GM12878 (cell line): ENCODE measurements around the gene ZNF101. TPM values are rescaled to one million over a fixed set of nuclear protein-coding genes. Genes with fewer than 3 reads are reported as not detected.
A peak's percentile ranks its signal among the peaks of the same experiment; 100 is the strongest.

Experiments used
- ATAC-seq: fragments of 200-7000 bp; cut with Tn5 transposase; 3 replicates; pipeline ENCODE4 v1.9.1; 2020; ENCODE audit warnings: mild to moderate bottlenecking, moderate library complexity
- BruUV-seq: library from RNA; stranded (reverse); fragments of 400-500 nt; replicated peaks from 2 replicates; lab custom pipeline; 2021; lab: Mats Ljungman, UMichigan
- CTCF ChIA-PET: fragments of 300-600 bp; sonication (Branson Sonifier 250); formaldehyde crosslinking; extraction: SDS; loops from one replicate; lab custom pipeline; 2021; ENCODE audit warnings: inconsistent platforms; lab: Yijun Ruan, JAX
- POLR2A ChIA-PET: fragments of 350-600 bp; formaldehyde crosslinking; extraction: SDS; loops from one replicate; lab custom pipeline; 2021; ENCODE audit warnings: inconsistent platforms; lab: Charles Lee
- RAD21 ChIA-PET: fragments of 300-600 bp; sonication (Branson Sonifier 250); formaldehyde crosslinking; loops from one replicate; lab custom pipeline; 2023; ENCODE audit warnings: antibody characterized with exemption; ENCODE audit not compliant: unreplicated experiment; lab: Charles Lee
- SMC1A ChIA-PET: fragments of 300-600 bp; sonication (Branson Sonifier 250); formaldehyde crosslinking; loops from one replicate; lab custom pipeline; 2023; ENCODE audit not compliant: unreplicated experiment, uncharacterized antibody; lab: Charles Lee
- DNase-seq: peaks from one replicate; pipeline ENCODE4 v3.0.0-alpha.2; 2011; ENCODE audit warnings: low read depth, low spot score
- FAIRE-seq: peaks from 3 replicates; lab custom pipeline; 2011; peaks lifted over from hg19 to GRCh38; lab: Jason Lieb, UNC
- H2AFZ ChIP-seq: 2 replicates; pipeline ENCODE4 v1.6.0; 2011; ENCODE audit warnings: low read depth, low read length, control low read depth; ENCODE audit not compliant: control insufficient read depth
- H3K27ac ChIP-seq: 2 replicates; pipeline ENCODE4 v1.5.1; 2011; ENCODE audit warnings: control low read depth; ENCODE audit not compliant: control insufficient read depth, insufficient read depth
- H3K27me3 ChIP-seq, 2 experiments: replicated peaks in 1 of 2; 2 replicates each; pipeline versions ENCODE4 v1.6.0 to v1.6.1; 2011; ENCODE audit warnings: low read length in 1 of 2; ENCODE audit not compliant: control insufficient read depth in 2 of 2, insufficient read depth in 2 of 2
- H3K36me3 ChIP-seq, 2 experiments: 2 replicates each; pipeline ENCODE4 v1.5.1; 2011; ENCODE audit warnings: low read length in 1 of 2; ENCODE audit not compliant: control insufficient read depth in 2 of 2, insufficient read depth in 2 of 2
- H3K4me1 ChIP-seq: 2 replicates; pipeline ENCODE4 v1.6.1; 2011; ENCODE audit warnings: mild to moderate bottlenecking, low read length, moderate library complexity, mixed read lengths; ENCODE audit not compliant: control insufficient read depth, insufficient read depth
- H3K4me2 ChIP-seq: 2 replicates; pipeline ENCODE4 v1.6.0; 2011; ENCODE audit warnings: control low read depth; ENCODE audit not compliant: control insufficient read depth, insufficient read depth
- H3K4me3 ChIP-seq: fragments of 200-600 bp; sonication (generic); 2 replicates; pipeline ENCODE4 v1.5.1; 2016
- H3K79me2 ChIP-seq: 2 replicates; pipeline ENCODE4 v1.6.0; 2011; ENCODE audit warnings: low read length; ENCODE audit not compliant: control insufficient read depth, insufficient read depth
- H3K9ac ChIP-seq: 2 replicates; pipeline ENCODE4 v1.8.0; 2011; ENCODE audit warnings: low read length, control low read depth, mixed read lengths; ENCODE audit not compliant: control insufficient read depth, insufficient read depth
- H3K9me3 ChIP-seq: replicated peaks from 3 replicates; pipeline ENCODE4 v1.5.1; 2011; ENCODE audit warnings: mild to moderate bottlenecking, low read length; ENCODE audit not compliant: control insufficient read depth, insufficient read depth
- H4K20me1 ChIP-seq: 2 replicates; pipeline ENCODE4 v1.6.0; 2011; ENCODE audit not compliant: control insufficient read depth, insufficient read depth
- BRCA1 ChIP-seq: IDR thresholded peaks from 2 replicates; pipeline ENCODE4 v1.6.1; 2011; ENCODE audit warnings: low read depth, low read length, improper control_type of control experiment
- CBFB ChIP-seq: IDR thresholded peaks from 2 replicates; pipeline ENCODE4 v1.6.1; 2016; ENCODE audit warnings: antibody characterized with exemption, low read depth
- CHD2 ChIP-seq: IDR thresholded peaks from 2 replicates; pipeline ENCODE4 v1.6.1; 2011; ENCODE audit warnings: low read depth, low read length, improper control_type of control experiment, borderline replicate concordance
- E4F1 ChIP-seq: fragments of 450-650 bp; IDR thresholded peaks from 2 replicates; pipeline ENCODE4 v1.6.1; 2018; ENCODE audit warnings: borderline replicate concordance, mild to moderate bottlenecking; ENCODE audit not compliant: partially characterized antibody
- EGR1 ChIP-seq, 2 experiments: IDR thresholded peaks; 1 replicate in 1 of 2; 2 replicates in 1 of 2; pipeline ENCODE4 v1.6.1; 2011 to 2012; ENCODE audit warnings: low read depth in 2 of 2, low read length in 2 of 2, borderline replicate concordance in 1 of 2, mild to moderate bottlenecking in 1 of 2, moderate library complexity in 1 of 2
- FOXM1 ChIP-seq: IDR thresholded peaks from 2 replicates; pipeline ENCODE4 v1.6.1; 2012; ENCODE audit warnings: low read depth, mild to moderate bottlenecking, inconsistent platforms, low read length, moderate library complexity
- KDM1A ChIP-seq: fragments of 200-600 bp; sonication (generic); IDR thresholded peaks from 2 replicates; pipeline ENCODE4 v1.6.1; 2016; ENCODE audit warnings: borderline replicate concordance
- NFIC ChIP-seq: IDR thresholded peaks from 2 replicates; pipeline ENCODE4 v1.6.1; 2012; ENCODE audit warnings: low read depth, mild to moderate bottlenecking, inconsistent platforms, low read length, moderate library complexity
- NR2C2 ChIP-seq: IDR thresholded peaks from 2 replicates; pipeline ENCODE4 v1.6.1; 2011; ENCODE audit warnings: borderline replicate concordance, low read depth; ENCODE audit not compliant: control insufficient read depth, insufficient read length
- POU2F2 ChIP-seq: IDR thresholded peaks from 3 replicates; pipeline ENCODE4 v1.6.1; 2011; ENCODE audit warnings: low read depth, mild to moderate bottlenecking, low read length, borderline replicate concordance
- STAT1 ChIP-seq: fragments of 450-650 bp; conservative IDR thresholded peaks from 2 replicates; pipeline ENCODE4 v1.6.1; 2014; ENCODE audit warnings: antibody characterized with exemption, mild to moderate bottlenecking
- STAT3 ChIP-seq: IDR thresholded peaks from 2 replicates; pipeline ENCODE4 v1.6.1; 2011; ENCODE audit warnings: low read depth, low read length, improper control_type of control experiment
- SUPT20H ChIP-seq: IDR thresholded peaks from 2 replicates; pipeline ENCODE4 v1.6.1; 2011; ENCODE audit warnings: low read depth, mild to moderate bottlenecking, low read length, moderate library complexity, borderline replicate concordance; ENCODE audit not compliant: control insufficient read depth
- ZNF217 ChIP-seq: fragments of 450-650 bp; IDR thresholded peaks from 2 replicates; pipeline ENCODE4 v1.6.1; 2017; ENCODE audit warnings: antibody characterized with exemption, mild to moderate bottlenecking
- WGBS: methylation state at CpG from one replicate; pipeline ENCODE4 v1.1.6; 2016; ENCODE audit warnings: low lambda C conversion rate; ENCODE audit not compliant: insufficient replicate concordance, insufficient coverage; ENCODE audit errors: missing lambda C conversion rate; 5-methylcytosine and 5-hydroxymethylcytosine counted together
- in situ Hi-C: fragments of 300-500 bp; cut with MboI; formaldehyde crosslinking; loops from 9 replicates; pipeline ENCODE4 v1.14.3; 2018; ENCODE audit warnings: mixed read lengths
- intact Hi-C: fragments of 100-400 bp; cut with micrococcal nuclease; formaldehyde crosslinking; loops from one replicate; pipeline ENCODE4 v1.14.2; 2022; ENCODE audit not compliant: unreplicated experiment
- polyA plus RNA-seq, 11 experiments: library from polyadenylated mRNA; depleted of rRNA in 4 of 11; unstranded in 6 of 11; stranded (reverse) in 5 of 11; fragments of >200 nt; fragmentation: Nextera tagmentation in 4 of 11; fragmentation: Illumina TruSeq in 1 of 11; extraction: Ambion mirVana in 4 of 11; extraction: Trizol in 1 of 11; gene quantifications; 1 replicate in 1 of 11; 2 replicates in 10 of 11; pipeline versions ENCODE4 v1.2.1 to v1.2.3, GENCODE V29; 2011 to 2016; ENCODE audit warnings: inconsistent platforms in 2 of 11, missing spikeins in 2 of 11, low read depth in 1 of 11
- total RNA-seq, 4 experiments: library from RNA; depleted of rRNA in 3 of 4; stranded (reverse); fragments of >200 nt in 3 of 4; fragmentation: Illumina TruSeq in 1 of 4; extraction: Trizol in 1 of 4; gene quantifications; 2 replicates each; pipeline versions ENCODE4 v1.2.1 to v1.2.3, GENCODE V29; 2013 to 2021
- TF ChIP-seq, protein P1 (sequence below), 3 experiments: IDR thresholded peaks in 2 of 3; conservative IDR thresholded peaks in 1 of 3; 2 replicates each; pipeline ENCODE4 v1.5.1; 2011; ENCODE audit warnings: low read depth in 3 of 3, low read length in 3 of 3, mild to moderate bottlenecking in 3 of 3, control low read depth in 2 of 3, moderate library complexity in 2 of 3, inconsistent platforms in 1 of 3, mixed read lengths in 1 of 3; ENCODE audit not compliant: control insufficient read depth in 2 of 3, insufficient read depth in 1 of 3; ENCODE audit errors: extremely low read depth in 1 of 3
- TF ChIP-seq, protein P2 (sequence below): IDR thresholded peaks from 2 replicates; pipeline ENCODE4 v1.6.1; 2011; ENCODE audit warnings: borderline replicate concordance, low read depth, mild to moderate bottlenecking, moderate library complexity, low read length; ENCODE audit not compliant: insufficient read depth, poor library complexity, severe bottlenecking

Gene ZNF101
- total and polyA plus RNA-seq, 10 of the 15 experiments (the other 5 are each of a cell fraction or from before 2014, with no cell fraction given): 15.2 to 40.5 (median 19.8) TPM

- no TSS peak for BruUV-seq
- H3K4me1 ChIP-seq: peaks cover 4% of the 10 kb centered on the region; the same call in 1 of the 2 replicates
- 4% methylated on average over 18 of the region's 18 CpGs for WGBS
- no peaks in the 10 kb centered on the region; the same call in 1 of the 3 replicates for H3K9me3 ChIP-seq
- FAIRE-seq (peak; percentile 95), ATAC-seq (peak; percentile 83), DNase-seq (peak; percentile 93)
- ChIA-PET SMC1A (interaction anchor here (0.6 to 2.2 kb wide), 18 partner anchors 18 to 240 kb away, joined by 3 to 10 read pairs (median 4); partner anchors contain the start of genes GMIP, ZNF253, ZNF506 and ZNF93), CTCF (interaction anchor here (0.8 to 3.5 kb wide), 6 partner anchors 18 to 240 kb away, joined by 3 to 28 read pairs (median 6); partner anchors contain the start of gene GMIP), POLR2A (interaction anchor here (0.5 to 3.9 kb wide), 17 partner anchors 9 to 1359 kb away, joined by 3 to 18 read pairs (median 6); partner anchors contain the start of genes GMIP, LPAR2, NDUFA13 and ZNF14), RAD21 (interaction anchor here (0.7 to 2.3 kb wide), 16 partner anchors 12 to 1114 kb away, joined by 3 to 13 read pairs (median 4); partner anchors contain the start of genes GMIP, ZNF14, ZNF253 and ZNF506)
- H3K9ac ChIP-seq: peak overlapping the region; percentile 92
- H4K20me1 ChIP-seq: no peaks in the 10 kb centered on the region
- H3K27ac ChIP-seq: peak overlapping the region; percentile 97
- in situ Hi-C loops: loop anchor here (10.0 kb wide), 1 partner anchor 1363 kb away; the partner anchor contains the start of gene ZNF430
- peak overlapping the region; percentile 87 for H3K4me3 ChIP-seq
- H3K79me2 ChIP-seq: peaks cover 40% of the 10 kb centered on the region
- peak overlapping the region; percentile 77 for H3K4me2 ChIP-seq
- intact Hi-C loops: loop anchor here (2.0 to 10.0 kb wide), 4 partner anchors 63 to 243 kb away; partner anchors contain the start of genes ZNF253, ZNF506 and ZNF93
- peaks cover 18 to 23% of the 10 kb centered on the region in 2 experiments for H3K36me3 ChIP-seq
- H3K27me3 ChIP-seq: no peaks in the 10 kb centered on the region
- no peak overlapping the region for H2AFZ ChIP-seq
- TF ChIP-seq EGR1 (IDR thresholded peaks at IDR 0.05; ENCODE audit: borderline replicate concordance in 1 of 2, low read depth in 2 of 2, low read length in 2 of 2) (no peak), NFIC (no peak), STAT1 (no peak), E4F1 (no peak), NR2C2 (no peak), BRCA1 (no peak; the same call in 1 of the 2 replicates), ZNF217 (no peak), STAT3 (no peak), KDM1A (no peak), POU2F2 (peak; percentile 62; the same call in 2 of the 3 replicates), FOXM1 (no peak), CBFB (0 out of 2 replicates have a peak, but pooled peaks have one; percentile 28), CHD2 (0 out of 2 replicates have a peak, but pooled peaks have one; percentile 6), SUPT20H (no peak)
- TF ChIP-seq, protein P1, sequence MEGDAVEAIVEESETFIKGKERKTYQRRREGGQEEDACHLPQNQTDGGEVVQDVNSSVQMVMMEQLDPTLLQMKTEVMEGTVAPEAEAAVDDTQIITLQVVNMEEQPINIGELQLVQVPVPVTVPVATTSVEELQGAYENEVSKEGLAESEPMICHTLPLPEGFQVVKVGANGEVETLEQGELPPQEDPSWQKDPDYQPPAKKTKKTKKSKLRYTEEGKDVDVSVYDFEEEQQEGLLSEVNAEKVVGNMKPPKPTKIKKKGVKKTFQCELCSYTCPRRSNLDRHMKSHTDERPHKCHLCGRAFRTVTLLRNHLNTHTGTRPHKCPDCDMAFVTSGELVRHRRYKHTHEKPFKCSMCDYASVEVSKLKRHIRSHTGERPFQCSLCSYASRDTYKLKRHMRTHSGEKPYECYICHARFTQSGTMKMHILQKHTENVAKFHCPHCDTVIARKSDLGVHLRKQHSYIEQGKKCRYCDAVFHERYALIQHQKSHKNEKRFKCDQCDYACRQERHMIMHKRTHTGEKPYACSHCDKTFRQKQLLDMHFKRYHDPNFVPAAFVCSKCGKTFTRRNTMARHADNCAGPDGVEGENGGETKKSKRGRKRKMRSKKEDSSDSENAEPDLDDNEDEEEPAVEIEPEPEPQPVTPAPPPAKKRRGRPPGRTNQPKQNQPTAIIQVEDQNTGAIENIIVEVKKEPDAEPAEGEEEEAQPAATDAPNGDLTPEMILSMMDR (IDR thresholded peaks at IDR 0.05 in 2 of 3, conservative IDR thresholded peaks at IDR 0.05 in 1 of 3; ENCODE audit: control insufficient read depth in 2 of 3, extremely low read depth in 1 of 3, insufficient read depth in 1 of 3, low read depth in 3 of 3, low read length in 3 of 3): no peak
- TF ChIP-seq, protein P2, sequence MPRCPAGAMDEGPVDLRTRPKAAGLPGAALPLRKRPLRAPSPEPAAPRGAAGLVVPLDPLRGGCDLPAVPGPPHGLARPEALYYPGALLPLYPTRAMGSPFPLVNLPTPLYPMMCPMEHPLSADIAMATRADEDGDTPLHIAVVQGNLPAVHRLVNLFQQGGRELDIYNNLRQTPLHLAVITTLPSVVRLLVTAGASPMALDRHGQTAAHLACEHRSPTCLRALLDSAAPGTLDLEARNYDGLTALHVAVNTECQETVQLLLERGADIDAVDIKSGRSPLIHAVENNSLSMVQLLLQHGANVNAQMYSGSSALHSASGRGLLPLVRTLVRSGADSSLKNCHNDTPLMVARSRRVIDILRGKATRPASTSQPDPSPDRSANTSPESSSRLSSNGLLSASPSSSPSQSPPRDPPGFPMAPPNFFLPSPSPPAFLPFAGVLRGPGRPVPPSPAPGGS: no peak
Measured at GRCh38 chr19:19661675-19662251, 6.9 kb upstream of the ZNF101 start.
